A673 (cell line): ENCODE results near the gene TYR. TPM values are rescaled to one million over a fixed set of nuclear protein-coding genes. Genes with fewer than 3 reads are reported as not detected.
"Not testable (repeated sequence)": the region's sequence is repeated elsewhere in the genome, so short reads cannot be mapped to it uniquely, and the experiment has no call there.

Experiments
- BruUV-seq: library from RNA; stranded (reverse); fragments of 400-500 nt; replicated peaks from 2 replicates; lab custom pipeline; 2021; lab: Mats Ljungman, UMichigan
- CTCF ChIA-PET: fragments of 300-600 bp; sonication (Branson Sonifier 250); formaldehyde crosslinking; loops from one replicate; lab custom pipeline; 2022; ENCODE audit warnings: antibody characterized with exemption; lab: Charles Lee
- POLR2A ChIA-PET: fragments of 300-600 bp; sonication (Branson Sonifier 250); formaldehyde crosslinking; loops from one replicate; lab custom pipeline; 2022; ENCODE audit warnings: antibody characterized with exemption; ENCODE audit not compliant: low non-redundant PET; lab: Charles Lee
- DNase-seq: peaks from one replicate; pipeline ENCODE4 v3.0.0-alpha.2; 2015; ENCODE audit warnings: low spot score
- H3K27ac ChIP-seq: fragments of 200-600 bp; sonication (generic); 2 replicates; pipeline ENCODE4 v1.5.1; 2016; ENCODE audit warnings: mixed run types, low read depth, mild to moderate bottlenecking, mixed read lengths, antibody characterized with exemption, low read length; ENCODE audit not compliant: poor library complexity, severe bottlenecking
- H3K27me3 ChIP-seq: fragments of 200-600 bp; sonication (generic); replicated peaks from 2 replicates; pipeline ENCODE4 v1.6.1; 2017; ENCODE audit warnings: mixed run types, low read depth, mild to moderate bottlenecking, mixed read lengths, antibody characterized with exemption, low read length; ENCODE audit not compliant: insufficient read depth, poor library complexity
- H3K36me3 ChIP-seq: fragments of 200-600 bp; sonication (generic); 2 replicates; pipeline ENCODE4 v1.6.1; 2016; ENCODE audit warnings: mixed run types, mild to moderate bottlenecking, mixed read lengths, antibody characterized with exemption, low read length; ENCODE audit not compliant: insufficient read depth, poor library complexity, severe bottlenecking
- H3K4me1 ChIP-seq: fragments of 200-600 bp; sonication (generic); 2 replicates; pipeline ENCODE4 v1.6.1; 2017; ENCODE audit warnings: mixed run types, mild to moderate bottlenecking, mixed read lengths, antibody characterized with exemption, low read length; ENCODE audit not compliant: insufficient read depth, poor library complexity, severe bottlenecking
- H3K4me3 ChIP-seq: fragments of 200-600 bp; sonication (generic); 2 replicates; pipeline ENCODE4 v1.5.1; 2016; ENCODE audit warnings: low read depth, mixed run types, mild to moderate bottlenecking, mixed read lengths, low read length; ENCODE audit not compliant: poor library complexity, severe bottlenecking
- H3K9me3 ChIP-seq: fragments of 200-600 bp; sonication (generic); 2 replicates; pipeline ENCODE4 v1.6.1; 2016; ENCODE audit warnings: mixed run types, low read depth, mild to moderate bottlenecking, mixed read lengths, antibody characterized with exemption, low read length; ENCODE audit not compliant: poor library complexity, severe bottlenecking
- EZH2 ChIP-seq: fragments of 200-600 bp; sonication (generic); IDR thresholded peaks from 2 replicates; pipeline ENCODE4 v1.6.1; 2017; ENCODE audit warnings: borderline replicate concordance, low read depth, mild to moderate bottlenecking, mixed read lengths, antibody characterized with exemption, low read length; ENCODE audit not compliant: poor library complexity, severe bottlenecking
- intact Hi-C: fragments of 100-400 bp; cut with micrococcal nuclease; formaldehyde crosslinking; loops from one replicate; pipeline ENCODE4 v1.10.0; 2022; ENCODE audit not compliant: unreplicated experiment
- total RNA-seq: library from RNA; stranded (reverse); gene quantifications from 2 replicates; pipeline ENCODE4 v1.2.3, GENCODE V29; 2021
- TF ChIP-seq, protein P1 (sequence below): fragments of 300-800, 200-600 bp; sonication (generic); conservative IDR thresholded peaks from 2 replicates; pipeline ENCODE4 v1.5.1; 2017; ENCODE audit warnings: low read depth, mild to moderate bottlenecking, antibody characterized with exemption, low read length, moderate library complexity, mixed read lengths

Gene TYR
- total RNA-seq, 1 experiment from 2014 or later: not detected

DNA sequence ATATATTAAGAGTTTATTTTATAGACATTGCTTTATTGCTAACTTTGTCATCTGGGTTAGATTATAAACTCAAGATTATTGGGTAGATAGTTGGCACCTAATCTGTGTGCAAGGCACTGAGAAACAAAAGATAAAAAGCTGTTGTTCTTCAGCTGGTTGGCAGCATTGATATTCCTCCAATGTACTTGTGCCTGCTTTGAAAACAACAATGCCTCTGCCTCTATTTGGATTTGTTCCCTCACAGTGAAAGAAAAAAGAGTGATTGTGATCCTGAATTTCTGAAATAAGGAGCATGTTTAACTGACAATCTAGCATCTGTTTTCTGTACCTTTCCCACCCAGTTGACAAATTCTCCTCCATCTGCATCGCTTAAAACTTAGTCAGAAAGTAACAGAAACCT, 98.3 kb downstream of the TYR start:
- H3K27ac ChIP-seq: no peak overlapping the region
- no peaks in the 10 kb centered on the region for H3K27me3 ChIP-seq
- no peaks in the 10 kb centered on the region for H3K4me1 ChIP-seq
- no TSS peak for BruUV-seq
- TF ChIP-seq EZH2: no peak
- TF ChIP-seq, protein P1, sequence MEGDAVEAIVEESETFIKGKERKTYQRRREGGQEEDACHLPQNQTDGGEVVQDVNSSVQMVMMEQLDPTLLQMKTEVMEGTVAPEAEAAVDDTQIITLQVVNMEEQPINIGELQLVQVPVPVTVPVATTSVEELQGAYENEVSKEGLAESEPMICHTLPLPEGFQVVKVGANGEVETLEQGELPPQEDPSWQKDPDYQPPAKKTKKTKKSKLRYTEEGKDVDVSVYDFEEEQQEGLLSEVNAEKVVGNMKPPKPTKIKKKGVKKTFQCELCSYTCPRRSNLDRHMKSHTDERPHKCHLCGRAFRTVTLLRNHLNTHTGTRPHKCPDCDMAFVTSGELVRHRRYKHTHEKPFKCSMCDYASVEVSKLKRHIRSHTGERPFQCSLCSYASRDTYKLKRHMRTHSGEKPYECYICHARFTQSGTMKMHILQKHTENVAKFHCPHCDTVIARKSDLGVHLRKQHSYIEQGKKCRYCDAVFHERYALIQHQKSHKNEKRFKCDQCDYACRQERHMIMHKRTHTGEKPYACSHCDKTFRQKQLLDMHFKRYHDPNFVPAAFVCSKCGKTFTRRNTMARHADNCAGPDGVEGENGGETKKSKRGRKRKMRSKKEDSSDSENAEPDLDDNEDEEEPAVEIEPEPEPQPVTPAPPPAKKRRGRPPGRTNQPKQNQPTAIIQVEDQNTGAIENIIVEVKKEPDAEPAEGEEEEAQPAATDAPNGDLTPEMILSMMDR: no peak
- no peak overlapping the region for H3K4me3 ChIP-seq
- H3K9me3 ChIP-seq: no peaks in the 10 kb centered on the region
- H3K36me3 ChIP-seq: no peaks in the 10 kb centered on the region
- DNase-seq: no peak
- POLR2A ChIA-PET: no interaction called here
- intact Hi-C loops: no loop called here
- CTCF ChIA-PET: no interaction called here

DNA sequence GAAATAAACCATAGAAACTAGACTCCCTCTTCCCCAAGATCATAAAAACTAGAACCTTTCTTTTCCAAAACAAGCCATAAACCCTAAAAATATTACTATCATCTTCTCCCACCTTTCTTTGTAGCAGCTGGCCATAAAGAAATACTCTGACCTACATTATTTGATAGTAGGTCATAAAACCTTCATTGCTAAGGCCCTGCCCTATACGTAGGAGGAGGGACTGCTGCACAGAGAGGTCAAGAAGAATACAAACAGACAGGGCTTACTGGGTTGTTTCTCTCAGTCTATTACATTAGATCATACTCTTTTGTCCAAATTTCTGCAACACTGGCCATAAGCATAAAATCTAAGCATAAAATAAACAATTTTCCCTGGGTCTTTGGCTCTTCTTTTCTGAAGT, 101.5 kb downstream of the TYR start:
- no peak overlapping the region for H3K4me3 ChIP-seq
- H3K9me3 ChIP-seq: no peaks in the 10 kb centered on the region
- intact Hi-C loops: no loop called here
- POLR2A ChIA-PET: no interaction called here
- no peaks in the 10 kb centered on the region for H3K4me1 ChIP-seq
- TF ChIP-seq EZH2: no peak
- TF ChIP-seq, protein P1: no peak
- CTCF ChIA-PET: no interaction called here
- no peak overlapping the region for H3K27ac ChIP-seq
- H3K27me3 ChIP-seq: no peaks in the 10 kb centered on the region
- H3K36me3 ChIP-seq: no peaks in the 10 kb centered on the region
- DNase-seq: no peak
- BruUV-seq: no TSS peak

DNA sequence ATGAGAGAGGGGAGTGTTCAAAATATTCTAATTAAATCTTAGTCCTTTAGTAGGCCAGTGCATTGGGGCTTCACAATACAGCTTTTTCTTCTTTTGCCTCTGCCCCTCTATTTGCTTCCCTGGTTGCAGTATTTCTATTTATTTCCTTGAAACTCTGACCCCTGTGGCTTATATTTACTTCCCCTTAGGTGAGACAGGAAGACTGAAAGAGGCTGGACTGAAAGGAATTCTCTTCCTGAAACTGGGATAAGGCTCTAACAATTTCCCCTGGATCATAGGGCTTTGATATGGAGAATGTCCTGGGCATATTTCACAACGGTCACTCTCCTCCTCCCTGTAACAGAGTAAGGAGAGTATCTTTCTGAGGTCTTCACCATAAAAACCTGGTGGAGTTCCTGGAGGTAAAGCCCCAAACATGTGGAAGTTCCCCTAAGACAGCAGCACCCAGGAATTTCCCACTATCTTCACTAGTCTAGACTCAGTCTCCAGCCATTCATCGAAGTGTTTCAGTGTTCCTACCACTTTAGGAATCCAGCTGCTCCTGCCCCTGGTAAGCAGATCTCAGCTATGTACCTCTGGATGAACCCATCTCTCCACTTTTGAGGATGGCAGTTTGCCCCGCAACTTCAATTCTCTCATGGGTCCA, 103.5 kb downstream of the TYR start:
- CTCF ChIA-PET, H3K4me3 ChIP-seq, H3K36me3 ChIP-seq, POLR2A ChIA-PET, DNase-seq, H3K27ac ChIP-seq, BruUV-seq, intact Hi-C loops, H3K4me1 ChIP-seq, H3K9me3 ChIP-seq, H3K27me3 ChIP-seq: not testable (repeated sequence)

DNA sequence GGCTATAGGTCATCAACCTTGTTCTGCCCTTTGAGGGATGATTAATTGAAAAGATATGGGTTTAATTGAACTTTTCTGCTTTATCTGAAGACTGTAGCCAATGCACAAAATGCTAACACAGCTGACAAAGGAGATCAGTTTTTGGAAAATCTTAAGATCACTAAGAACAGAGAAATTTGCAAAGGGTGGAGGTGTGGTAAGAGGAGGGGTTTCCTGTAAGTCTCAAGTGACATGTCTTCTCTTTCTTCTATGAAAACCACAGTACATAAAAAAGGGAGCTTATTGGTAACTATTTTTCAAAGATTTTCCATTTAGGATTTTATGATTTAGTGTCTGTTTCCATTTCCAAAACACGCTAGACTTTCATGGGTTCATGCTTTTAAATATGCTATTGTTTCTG, 108.9 kb downstream of the TYR start:
- intact Hi-C loops, H3K4me1 ChIP-seq, H3K27ac ChIP-seq, BruUV-seq, H3K36me3 ChIP-seq, CTCF ChIA-PET, POLR2A ChIA-PET, H3K4me3 ChIP-seq, H3K27me3 ChIP-seq, DNase-seq, H3K9me3 ChIP-seq: not testable (repeated sequence)

DNA sequence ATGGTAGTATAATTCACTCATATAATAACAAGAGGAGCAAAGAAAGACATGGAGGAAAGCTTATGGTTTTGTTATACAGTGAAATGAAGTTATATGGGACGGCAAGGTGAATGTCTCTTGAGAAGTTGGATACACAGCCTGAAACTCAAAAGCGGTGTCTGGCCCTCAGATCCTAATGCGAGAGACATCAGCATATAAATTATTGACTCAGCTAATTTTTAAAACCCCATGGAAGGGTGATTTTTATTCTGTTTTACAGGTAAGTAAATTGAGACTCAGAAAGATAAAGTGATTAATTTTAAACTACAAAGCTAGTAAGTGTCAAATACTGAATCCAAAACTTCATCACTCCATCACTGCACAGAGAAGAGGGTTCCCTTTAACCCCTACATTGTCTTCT, 110.3 kb downstream of the TYR start:
- H3K4me1 ChIP-seq, DNase-seq, H3K36me3 ChIP-seq, intact Hi-C loops, H3K9me3 ChIP-seq, H3K27me3 ChIP-seq, POLR2A ChIA-PET, H3K27ac ChIP-seq, CTCF ChIA-PET, H3K4me3 ChIP-seq, BruUV-seq: not testable (repeated sequence)
